ENCODE data around the gene PTPN14. TPM values are rescaled to one million over a fixed set of nuclear protein-coding genes. Genes with fewer than 3 reads are reported as not detected.

The PTPN14 gene
- total RNA-seq, 1 experiment from 2014 or later: 37.5 TPM

DNA sequence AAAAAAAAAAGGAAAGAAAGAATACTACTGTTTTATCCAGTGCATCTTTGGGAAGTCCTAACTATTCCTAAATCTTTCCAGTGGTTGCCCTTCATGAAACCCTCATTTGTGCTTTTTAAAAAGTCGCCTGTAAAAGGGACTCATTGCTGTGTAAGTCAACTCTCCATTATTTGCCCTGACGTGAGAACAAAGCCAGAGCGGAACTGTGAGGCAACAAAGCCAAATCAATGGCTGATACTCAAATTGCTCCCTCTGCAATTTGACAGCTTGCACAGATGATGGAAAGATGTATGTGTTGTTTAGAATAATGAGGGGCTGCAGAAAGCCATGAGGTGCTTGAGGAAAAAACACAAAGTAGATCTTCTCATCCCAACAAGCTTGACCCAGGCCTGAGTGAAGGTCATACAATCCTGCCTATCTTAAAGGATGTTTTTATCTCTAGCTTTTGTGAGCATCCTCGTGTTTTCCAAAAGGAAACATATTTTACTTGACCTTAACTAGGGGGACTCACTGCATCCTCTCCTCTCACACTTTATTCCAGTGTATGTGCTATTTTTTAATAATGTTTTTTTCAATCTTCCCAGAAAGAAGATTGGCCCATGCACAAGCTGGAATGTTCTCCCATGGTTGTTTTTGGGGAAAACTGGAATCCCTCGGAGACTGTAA is 237.1 kb downstream of the PTPN14 start (continued):
- TF ChIP-seq EZH2 (IDR thresholded peaks at IDR 0.05) (no peak), FOSL1 (IDR thresholded peaks at IDR 0.05; ENCODE audit: low read depth) (no peak)
- TF ChIP-seq, protein P1, sequence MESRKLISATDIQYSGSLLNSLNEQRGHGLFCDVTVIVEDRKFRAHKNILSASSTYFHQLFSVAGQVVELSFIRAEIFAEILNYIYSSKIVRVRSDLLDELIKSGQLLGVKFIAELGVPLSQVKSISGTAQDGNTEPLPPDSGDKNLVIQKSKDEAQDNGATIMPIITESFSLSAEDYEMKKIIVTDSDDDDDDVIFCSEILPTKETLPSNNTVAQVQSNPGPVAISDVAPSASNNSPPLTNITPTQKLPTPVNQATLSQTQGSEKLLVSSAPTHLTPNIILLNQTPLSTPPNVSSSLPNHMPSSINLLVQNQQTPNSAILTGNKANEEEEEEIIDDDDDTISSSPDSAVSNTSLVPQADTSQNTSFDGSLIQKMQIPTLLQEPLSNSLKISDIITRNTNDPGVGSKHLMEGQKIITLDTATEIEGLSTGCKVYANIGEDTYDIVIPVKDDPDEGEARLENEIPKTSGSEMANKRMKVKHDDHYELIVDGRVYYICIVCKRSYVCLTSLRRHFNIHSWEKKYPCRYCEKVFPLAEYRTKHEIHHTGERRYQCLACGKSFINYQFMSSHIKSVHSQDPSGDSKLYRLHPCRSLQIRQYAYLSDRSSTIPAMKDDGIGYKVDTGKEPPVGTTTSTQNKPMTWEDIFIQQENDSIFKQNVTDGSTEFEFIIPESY (IDR thresholded peaks at IDR 0.05; ENCODE audit: extremely low read depth, insufficient replicate concordance, low read length): no peak

DNA sequence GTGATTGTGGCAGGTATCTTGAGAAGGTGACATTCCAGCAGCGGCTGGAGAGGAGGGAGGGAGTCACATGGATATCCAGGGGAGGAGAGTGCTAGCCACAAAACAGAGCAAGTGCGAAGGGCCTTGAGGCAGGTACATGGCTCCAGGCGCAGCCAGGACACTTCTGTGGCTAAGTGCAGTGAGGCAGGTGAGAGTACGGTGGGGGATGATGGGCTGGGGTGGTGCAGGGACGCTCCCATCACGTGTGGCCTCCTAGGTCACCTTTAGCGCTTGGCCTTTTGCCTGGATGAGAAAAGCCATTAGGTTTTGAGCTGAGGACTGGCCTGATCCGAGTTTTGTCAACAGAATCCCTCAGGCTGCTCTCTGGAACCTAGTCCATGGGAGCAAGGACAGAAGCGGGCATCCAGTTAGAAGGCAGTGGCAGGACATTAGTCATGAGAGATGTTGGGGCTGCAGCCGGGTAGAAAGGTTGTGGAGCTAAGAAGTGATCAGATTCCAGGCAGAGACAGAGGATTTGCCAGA is 238.8 kb downstream of the PTPN14 start:
- no TSS peak for BruUV-seq (replicated peaks)
- ATAC-seq (no peak), DNase-seq (ENCODE audit: low read depth, low spot score) (no peak)
- no peak overlapping the region for H3K4me3 ChIP-seq (replicated peaks in 1 of 2; ENCODE audit: low read depth in 1 of 2, low read length in 2 of 2)
- TF ChIP-seq, protein P2, sequence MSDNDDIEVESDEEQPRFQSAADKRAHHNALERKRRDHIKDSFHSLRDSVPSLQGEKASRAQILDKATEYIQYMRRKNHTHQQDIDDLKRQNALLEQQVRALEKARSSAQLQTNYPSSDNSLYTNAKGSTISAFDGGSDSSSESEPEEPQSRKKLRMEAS (IDR thresholded peaks at IDR 0.05): no peak
- TF ChIP-seq CEBPB (IDR thresholded peaks at IDR 0.05; ENCODE audit: low read depth): no peak
- TF ChIP-seq TCF7L2 (IDR thresholded peaks at IDR 0.05; ENCODE audit: borderline replicate concordance, extremely low read depth, insufficient read depth, insufficient read length): no peak
- no peak for TF ChIP-seq SP1 (IDR thresholded peaks at IDR 0.05; ENCODE audit: low read depth)
- no peak for TF ChIP-seq POLR2AphosphoS5 (IDR thresholded peaks at IDR 0.05; ENCODE audit: low read depth, low read length)
- no peak for TF ChIP-seq RAD21 (IDR thresholded peaks at IDR 0.05; ENCODE audit: low read depth)
- TF ChIP-seq, protein P3, sequence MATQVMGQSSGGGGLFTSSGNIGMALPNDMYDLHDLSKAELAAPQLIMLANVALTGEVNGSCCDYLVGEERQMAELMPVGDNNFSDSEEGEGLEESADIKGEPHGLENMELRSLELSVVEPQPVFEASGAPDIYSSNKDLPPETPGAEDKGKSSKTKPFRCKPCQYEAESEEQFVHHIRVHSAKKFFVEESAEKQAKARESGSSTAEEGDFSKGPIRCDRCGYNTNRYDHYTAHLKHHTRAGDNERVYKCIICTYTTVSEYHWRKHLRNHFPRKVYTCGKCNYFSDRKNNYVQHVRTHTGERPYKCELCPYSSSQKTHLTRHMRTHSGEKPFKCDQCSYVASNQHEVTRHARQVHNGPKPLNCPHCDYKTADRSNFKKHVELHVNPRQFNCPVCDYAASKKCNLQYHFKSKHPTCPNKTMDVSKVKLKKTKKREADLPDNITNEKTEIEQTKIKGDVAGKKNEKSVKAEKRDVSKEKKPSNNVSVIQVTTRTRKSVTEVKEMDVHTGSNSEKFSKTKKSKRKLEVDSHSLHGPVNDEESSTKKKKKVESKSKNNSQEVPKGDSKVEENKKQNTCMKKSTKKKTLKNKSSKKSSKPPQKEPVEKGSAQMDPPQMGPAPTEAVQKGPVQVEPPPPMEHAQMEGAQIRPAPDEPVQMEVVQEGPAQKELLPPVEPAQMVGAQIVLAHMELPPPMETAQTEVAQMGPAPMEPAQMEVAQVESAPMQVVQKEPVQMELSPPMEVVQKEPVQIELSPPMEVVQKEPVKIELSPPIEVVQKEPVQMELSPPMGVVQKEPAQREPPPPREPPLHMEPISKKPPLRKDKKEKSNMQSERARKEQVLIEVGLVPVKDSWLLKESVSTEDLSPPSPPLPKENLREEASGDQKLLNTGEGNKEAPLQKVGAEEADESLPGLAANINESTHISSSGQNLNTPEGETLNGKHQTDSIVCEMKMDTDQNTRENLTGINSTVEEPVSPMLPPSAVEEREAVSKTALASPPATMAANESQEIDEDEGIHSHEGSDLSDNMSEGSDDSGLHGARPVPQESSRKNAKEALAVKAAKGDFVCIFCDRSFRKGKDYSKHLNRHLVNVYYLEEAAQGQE (IDR thresholded peaks at IDR 0.05; ENCODE audit: low read depth): no peak
- no peak for TF ChIP-seq SRF (IDR thresholded peaks at IDR 0.05; ENCODE audit: low read depth)
- no peak for TF ChIP-seq EZH2 (IDR thresholded peaks at IDR 0.05)
- TF ChIP-seq, protein P4, sequence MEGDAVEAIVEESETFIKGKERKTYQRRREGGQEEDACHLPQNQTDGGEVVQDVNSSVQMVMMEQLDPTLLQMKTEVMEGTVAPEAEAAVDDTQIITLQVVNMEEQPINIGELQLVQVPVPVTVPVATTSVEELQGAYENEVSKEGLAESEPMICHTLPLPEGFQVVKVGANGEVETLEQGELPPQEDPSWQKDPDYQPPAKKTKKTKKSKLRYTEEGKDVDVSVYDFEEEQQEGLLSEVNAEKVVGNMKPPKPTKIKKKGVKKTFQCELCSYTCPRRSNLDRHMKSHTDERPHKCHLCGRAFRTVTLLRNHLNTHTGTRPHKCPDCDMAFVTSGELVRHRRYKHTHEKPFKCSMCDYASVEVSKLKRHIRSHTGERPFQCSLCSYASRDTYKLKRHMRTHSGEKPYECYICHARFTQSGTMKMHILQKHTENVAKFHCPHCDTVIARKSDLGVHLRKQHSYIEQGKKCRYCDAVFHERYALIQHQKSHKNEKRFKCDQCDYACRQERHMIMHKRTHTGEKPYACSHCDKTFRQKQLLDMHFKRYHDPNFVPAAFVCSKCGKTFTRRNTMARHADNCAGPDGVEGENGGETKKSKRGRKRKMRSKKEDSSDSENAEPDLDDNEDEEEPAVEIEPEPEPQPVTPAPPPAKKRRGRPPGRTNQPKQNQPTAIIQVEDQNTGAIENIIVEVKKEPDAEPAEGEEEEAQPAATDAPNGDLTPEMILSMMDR (IDR thresholded peaks at IDR 0.05 in 2 of 3, conservative IDR thresholded peaks at IDR 0.05 in 1 of 3; ENCODE audit: borderline replicate concordance in 1 of 3, insufficient read depth in 1 of 3, low read depth in 2 of 3, low read length in 2 of 3): no peak
- no peak for TF ChIP-seq EZH2phosphoT487 (IDR thresholded peaks at IDR 0.05; ENCODE audit: borderline replicate concordance)
- no peak for TF ChIP-seq ELF1 (IDR thresholded peaks at IDR 0.05; ENCODE audit: borderline replicate concordance, low read depth)
- H3K27me3 ChIP-seq (ENCODE audit: insufficient read depth, low read length): no peaks in the 10 kb centered on the region
- no peaks in the 10 kb centered on the region for H4K20me1 ChIP-seq (ENCODE audit: insufficient read depth)
- no peaks in the 10 kb centered on the region for H3K9me2 ChIP-seq (ENCODE audit: insufficient read depth)
- H3K9ac ChIP-seq (ENCODE audit: low read length): no peak overlapping the region
- POLR2A ChIA-PET: no interaction called here
- H3K36me3 ChIP-seq (ENCODE audit: control insufficient read depth in 1 of 2, insufficient read depth in 2 of 2, low read length in 2 of 2): no peaks in the 10 kb centered on the region
- no peaks in the 10 kb centered on the region for H3K79me2 ChIP-seq (ENCODE audit: insufficient read depth, low read length)
- H2AFZ ChIP-seq (ENCODE audit: low read depth, low read length, poor library complexity, severe bottlenecking): no peak overlapping the region
- no peaks in the 10 kb centered on the region for H3K9me3 ChIP-seq (ENCODE audit: control insufficient read depth in 1 of 2, insufficient read depth in 1 of 2, low read depth in 1 of 2, low read length in 2 of 2)
- RAD21 ChIA-PET (ENCODE audit: low non-redundant PET in 1 of 2, low total read pairs in 2 of 2, uncharacterized antibody in 2 of 2, unreplicated experiment in 2 of 2): no interaction called here
- intact Hi-C loops (cut with micrococcal nuclease): no loop called here
- no peaks in the 10 kb centered on the region for H3K4me1 ChIP-seq (ENCODE audit: control insufficient read depth in 1 of 2, insufficient read depth in 2 of 2, low read length in 2 of 2)
- H3K27ac ChIP-seq (ENCODE audit: low read depth, low read length): no peak overlapping the region
- no peak overlapping the region for H3K4me2 ChIP-seq (ENCODE audit: low read length)
- CTCF ChIA-PET: interaction anchor here (2.1 kb wide), 1 partner anchor 19 kb away, joined by 5 read pairs; no protein-coding TSS in a partner anchor
